ENCODE data around the gene SH3BGR.

DNA sequence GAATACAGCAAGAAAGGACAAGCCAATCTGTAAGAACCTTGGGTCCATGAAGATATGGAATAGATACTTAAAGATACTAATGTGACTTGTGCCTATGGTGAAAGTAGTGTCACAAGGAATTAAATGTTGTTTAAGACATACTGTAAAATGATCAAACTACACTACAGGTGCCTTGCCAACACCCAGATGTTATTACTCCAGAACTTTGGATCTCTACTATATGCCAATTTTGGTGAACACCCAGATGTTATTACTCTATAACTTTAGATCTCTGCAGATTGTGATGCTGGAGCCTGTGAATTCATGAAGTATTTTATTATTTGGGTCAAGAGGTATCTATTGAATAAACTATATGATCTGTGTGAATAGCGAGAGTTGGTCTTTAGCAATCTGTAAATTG is 101.1 kb downstream of the SH3BGR start:
- no peak for TF ChIP-seq POLR2A (IDR thresholded peaks at IDR 0.05; ENCODE audit: low read depth, low read length)
- TF ChIP-seq POLR2AphosphoS5 (IDR thresholded peaks at IDR 0.05; ENCODE audit: low read depth, low read length), result no peak
- no peak for TF ChIP-seq TAF1 (IDR thresholded peaks at IDR 0.05; ENCODE audit: low read depth, low read length)
- TF ChIP-seq SPI1 (IDR thresholded peaks at IDR 0.05; ENCODE audit: low read depth, low read length), result no peak
- TF ChIP-seq PAX5 (IDR thresholded peaks at IDR 0.05; ENCODE audit: insufficient read depth, low read length, severe bottlenecking), result no peak
- TF ChIP-seq POU2F2 (IDR thresholded peaks at IDR 0.05; ENCODE audit: low read depth, low read length), result no peak
